HEK293 (cell line): ENCODE data around the gene ESR2.

Experiments
- BCL11A ChIP-seq: fragments of 450-650 bp; formaldehyde crosslinking; IDR thresholded peaks from 2 replicates; pipeline ENCODE4 v1.5.1; 2016; ENCODE audit warnings: low read depth, missing biosample characterization, missing genetic modification characterization
- GLI2 ChIP-seq: fragments of 450-650 bp; formaldehyde crosslinking; IDR thresholded peaks from 2 replicates; pipeline ENCODE4; 2017; ENCODE audit warnings: missing biosample characterization, missing genetic modification characterization, low read depth, borderline replicate concordance
- IKZF3 ChIP-seq: fragments of 450-650 bp; IDR thresholded peaks from 2 replicates; pipeline ENCODE4 v1.5.0; 2018; ENCODE audit warnings: missing biosample characterization, mild to moderate bottlenecking, missing genetic modification characterization, moderate library complexity
- KLF16 ChIP-seq: fragments of 450-650 bp; formaldehyde crosslinking; IDR thresholded peaks from 2 replicates; pipeline ENCODE4 v1.5.1; 2017; ENCODE audit warnings: missing biosample characterization, missing genetic modification characterization
- KLF17 ChIP-seq: fragments of 450-650 bp; formaldehyde crosslinking; IDR thresholded peaks from 2 replicates; pipeline ENCODE4 v1.5.1; 2016; ENCODE audit warnings: missing biosample characterization, missing genetic modification characterization
- KLF7 ChIP-seq: fragments of 450-650 bp; formaldehyde crosslinking; IDR thresholded peaks from 2 replicates; pipeline ENCODE4 v1.5.1; 2016; ENCODE audit warnings: missing biosample characterization, missing genetic modification characterization, borderline replicate concordance
- MZF1 ChIP-seq: fragments of 450-650 bp; formaldehyde crosslinking; IDR thresholded peaks from 2 replicates; pipeline ENCODE4 v1.5.1; 2017; ENCODE audit warnings: missing biosample characterization, missing genetic modification characterization, borderline replicate concordance
- SP2 ChIP-seq: fragments of 450-650 bp; formaldehyde crosslinking; IDR thresholded peaks from 2 replicates; pipeline ENCODE4 v1.5.1; 2016; ENCODE audit warnings: missing biosample characterization, missing genetic modification characterization
- ZBTB17 ChIP-seq: fragments of 450-650 bp; formaldehyde crosslinking; IDR thresholded peaks from 2 replicates; pipeline ENCODE4 v1.5.1; 2016; ENCODE audit warnings: missing biosample characterization, missing genetic modification characterization
- ZNF10 ChIP-seq: fragments of 450-650 bp; formaldehyde crosslinking; IDR thresholded peaks from 2 replicates; pipeline ENCODE4 v1.5.1; 2017; ENCODE audit warnings: missing biosample characterization, missing genetic modification characterization
- ZNF169 ChIP-seq: fragments of 450-650 bp; formaldehyde crosslinking; IDR thresholded peaks from 2 replicates; pipeline ENCODE4 v1.5.1; 2016; ENCODE audit warnings: missing biosample characterization, missing genetic modification characterization
- ZNF2 ChIP-seq: fragments of 450-650 bp; formaldehyde crosslinking; IDR thresholded peaks from 2 replicates; pipeline ENCODE4 v1.5.1; 2016; ENCODE audit warnings: missing biosample characterization, missing genetic modification characterization
- ZNF214 ChIP-seq: fragments of 450-650 bp; formaldehyde crosslinking; IDR thresholded peaks from 2 replicates; pipeline ENCODE4 v1.5.1; 2017; ENCODE audit warnings: missing biosample characterization, mild to moderate bottlenecking, missing genetic modification characterization, borderline replicate concordance
- ZNF280C ChIP-seq: fragments of 450-650 bp; formaldehyde crosslinking; IDR thresholded peaks from 2 replicates; pipeline ENCODE4 v1.5.1; 2016; ENCODE audit warnings: missing biosample characterization, missing genetic modification characterization
- ZNF335 ChIP-seq: fragments of 450-650 bp; formaldehyde crosslinking; conservative IDR thresholded peaks from 2 replicates; pipeline ENCODE4 v1.5.1; 2016; ENCODE audit warnings: missing biosample characterization, missing genetic modification characterization
- ZNF391 ChIP-seq: fragments of 450-650 bp; formaldehyde crosslinking; IDR thresholded peaks from 2 replicates; pipeline ENCODE4 v1.5.1; 2016; ENCODE audit warnings: low read depth, missing biosample characterization, missing genetic modification characterization, borderline replicate concordance
- ZNF394 ChIP-seq: fragments of 450-650 bp; formaldehyde crosslinking; IDR thresholded peaks from 2 replicates; pipeline ENCODE4 v1.5.1; 2016; ENCODE audit warnings: missing biosample characterization, missing genetic modification characterization, mild to moderate bottlenecking, moderate library complexity, borderline replicate concordance
- ZNF501 ChIP-seq: fragments of 450-650 bp; formaldehyde crosslinking; IDR thresholded peaks from 2 replicates; pipeline ENCODE4 v1.5.1; 2016; ENCODE audit warnings: missing biosample characterization, missing genetic modification characterization
- ZNF558 ChIP-seq: fragments of 450-650 bp; formaldehyde crosslinking; IDR thresholded peaks from 2 replicates; pipeline ENCODE4 v1.5.1; 2016; ENCODE audit warnings: missing biosample characterization, missing genetic modification characterization
- ZNF560 ChIP-seq: fragments of 450-650 bp; formaldehyde crosslinking; IDR thresholded peaks from 2 replicates; pipeline ENCODE4 v1.5.1; 2017; ENCODE audit warnings: missing biosample characterization, missing genetic modification characterization, borderline replicate concordance
- ZNF571 ChIP-seq: fragments of 450-650 bp; formaldehyde crosslinking; IDR thresholded peaks from 2 replicates; pipeline ENCODE4 v1.5.0; 2017; ENCODE audit warnings: missing biosample characterization, missing genetic modification characterization
- ZNF596 ChIP-seq: fragments of 450-650 bp; IDR thresholded peaks from 2 replicates; pipeline ENCODE4 v1.5.0; 2018; ENCODE audit warnings: missing biosample characterization, mild to moderate bottlenecking, missing genetic modification characterization, moderate library complexity
- ZNF645 ChIP-seq: fragments of 450-650 bp; formaldehyde crosslinking; IDR thresholded peaks from 2 replicates; pipeline ENCODE4; 2016; ENCODE audit warnings: missing biosample characterization, missing genetic modification characterization
- ZNF791 ChIP-seq: fragments of 450-650 bp; formaldehyde crosslinking; IDR thresholded peaks from 2 replicates; pipeline ENCODE4 v1.5.1; 2016; ENCODE audit warnings: missing biosample characterization, missing genetic modification characterization
- ZNF837 ChIP-seq: fragments of 450-650 bp; formaldehyde crosslinking; IDR thresholded peaks from 2 replicates; pipeline ENCODE4 v1.5.1; 2016; ENCODE audit warnings: missing biosample characterization, missing genetic modification characterization
- TF ChIP-seq, protein P1 (sequence below): IDR thresholded peaks from 2 replicates; pipeline ENCODE4 v1.6.1; 2011; ENCODE audit warnings: mild to moderate bottlenecking, low read depth, low read length, borderline replicate concordance
- TF ChIP-seq, protein P2 (sequence below): fragments of 450-650 bp; formaldehyde crosslinking; IDR thresholded peaks from 2 replicates; pipeline ENCODE4 v1.5.1; 2016; ENCODE audit warnings: missing biosample characterization, missing genetic modification characterization
- TF ChIP-seq, protein P3 (sequence below): fragments of 450-650 bp; formaldehyde crosslinking; IDR thresholded peaks from 2 replicates; pipeline ENCODE4 v1.5.1; 2016; ENCODE audit warnings: missing biosample characterization, missing genetic modification characterization
- TF ChIP-seq, protein P4 (sequence below): fragments of 450-650 bp; formaldehyde crosslinking; IDR thresholded peaks from 2 replicates; pipeline ENCODE4 v1.5.1; 2016; ENCODE audit warnings: missing biosample characterization, missing genetic modification characterization

The ESR2 gene

GRCh38 chr14:64337888-64338615 lies 43.9 kb upstream of the ESR2 start (continued):
- TF ChIP-seq, protein P1, sequence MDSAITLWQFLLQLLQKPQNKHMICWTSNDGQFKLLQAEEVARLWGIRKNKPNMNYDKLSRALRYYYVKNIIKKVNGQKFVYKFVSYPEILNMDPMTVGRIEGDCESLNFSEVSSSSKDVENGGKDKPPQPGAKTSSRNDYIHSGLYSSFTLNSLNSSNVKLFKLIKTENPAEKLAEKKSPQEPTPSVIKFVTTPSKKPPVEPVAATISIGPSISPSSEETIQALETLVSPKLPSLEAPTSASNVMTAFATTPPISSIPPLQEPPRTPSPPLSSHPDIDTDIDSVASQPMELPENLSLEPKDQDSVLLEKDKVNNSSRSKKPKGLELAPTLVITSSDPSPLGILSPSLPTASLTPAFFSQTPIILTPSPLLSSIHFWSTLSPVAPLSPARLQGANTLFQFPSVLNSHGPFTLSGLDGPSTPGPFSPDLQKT, result no peak
- 0 out of 2 replicates have a peak, but pooled peaks have one; percentile 34 for TF ChIP-seq ZNF391
- TF ChIP-seq ZNF560 (tag by site-specific recombination), result no peak
- TF ChIP-seq ZNF335 (tag by site-specific recombination), result peak; percentile 89
- TF ChIP-seq, protein P2, sequence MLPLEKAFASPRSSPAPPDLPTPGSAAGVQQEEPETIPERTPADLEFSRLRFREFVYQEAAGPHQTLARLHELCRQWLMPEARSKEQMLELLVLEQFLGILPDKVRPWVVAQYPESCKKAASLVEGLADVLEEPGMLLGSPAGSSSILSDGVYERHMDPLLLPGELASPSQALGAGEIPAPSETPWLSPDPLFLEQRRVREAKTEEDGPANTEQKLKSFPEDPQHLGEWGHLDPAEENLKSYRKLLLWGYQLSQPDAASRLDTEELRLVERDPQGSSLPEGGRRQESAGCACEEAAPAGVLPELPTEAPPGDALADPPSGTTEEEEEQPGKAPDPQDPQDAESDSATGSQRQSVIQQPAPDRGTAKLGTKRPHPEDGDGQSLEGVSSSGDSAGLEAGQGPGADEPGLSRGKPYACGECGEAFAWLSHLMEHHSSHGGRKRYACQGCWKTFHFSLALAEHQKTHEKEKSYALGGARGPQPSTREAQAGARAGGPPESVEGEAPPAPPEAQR, result no peak
- TF ChIP-seq ZNF791 (tag by site-specific recombination), result no peak
- TF ChIP-seq SP2 (tag by site-specific recombination), result peak; percentile 40
- TF ChIP-seq KLF17 (tag by site-specific recombination), result no peak
- no peak for TF ChIP-seq ZNF10 (tag by site-specific recombination)
- no peak for TF ChIP-seq ZNF645 (tag by site-specific recombination)
- TF ChIP-seq KLF7, result no peak
- TF ChIP-seq ZNF558 (tag by site-specific recombination), result no peak
- TF ChIP-seq, protein P3, sequence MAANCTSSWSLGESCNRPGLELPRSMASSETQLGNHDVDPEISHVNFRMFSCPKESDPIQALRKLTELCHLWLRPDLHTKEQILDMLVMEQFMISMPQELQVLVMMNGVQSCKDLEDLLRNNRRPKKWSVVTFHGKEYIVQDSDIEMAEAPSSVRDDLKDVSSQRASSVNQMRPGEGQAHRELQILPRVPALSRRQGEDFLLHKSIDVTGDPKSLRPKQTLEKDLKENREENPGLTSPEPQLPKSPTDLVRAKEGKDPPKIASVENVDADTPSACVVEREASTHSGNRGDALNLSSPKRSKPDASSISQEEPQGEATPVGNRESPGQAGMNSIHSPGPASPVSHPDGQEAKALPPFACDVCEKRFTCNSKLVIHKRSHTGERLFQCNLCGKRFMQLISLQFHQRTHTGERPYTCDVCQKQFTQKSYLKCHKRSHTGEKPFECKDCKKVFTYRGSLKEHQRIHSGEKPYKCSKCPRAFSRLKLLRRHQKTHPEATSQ (tag by site-specific recombination), result no peak
- no peak for TF ChIP-seq BCL11A (tag by site-specific recombination)
- TF ChIP-seq ZBTB17, result peak; percentile 88
- peak; percentile 73; the same call in 1 of the 2 replicates for TF ChIP-seq IKZF3 (tag by site-specific recombination)
- TF ChIP-seq ZNF501 (tag by site-specific recombination), result peak; percentile 15; the same call in 1 of the 2 replicates
- TF ChIP-seq ZNF571 (tag by site-specific recombination), result no peak
- no peak for TF ChIP-seq MZF1 (tag by site-specific recombination)
- no peak for TF ChIP-seq ZNF214
- TF ChIP-seq ZNF2 (tag by site-specific recombination), result peak; percentile 73
- TF ChIP-seq ZNF394 (tag by site-specific recombination), result no peak
- TF ChIP-seq ZNF837 (tag by site-specific recombination), result no peak
- TF ChIP-seq, protein P4, sequence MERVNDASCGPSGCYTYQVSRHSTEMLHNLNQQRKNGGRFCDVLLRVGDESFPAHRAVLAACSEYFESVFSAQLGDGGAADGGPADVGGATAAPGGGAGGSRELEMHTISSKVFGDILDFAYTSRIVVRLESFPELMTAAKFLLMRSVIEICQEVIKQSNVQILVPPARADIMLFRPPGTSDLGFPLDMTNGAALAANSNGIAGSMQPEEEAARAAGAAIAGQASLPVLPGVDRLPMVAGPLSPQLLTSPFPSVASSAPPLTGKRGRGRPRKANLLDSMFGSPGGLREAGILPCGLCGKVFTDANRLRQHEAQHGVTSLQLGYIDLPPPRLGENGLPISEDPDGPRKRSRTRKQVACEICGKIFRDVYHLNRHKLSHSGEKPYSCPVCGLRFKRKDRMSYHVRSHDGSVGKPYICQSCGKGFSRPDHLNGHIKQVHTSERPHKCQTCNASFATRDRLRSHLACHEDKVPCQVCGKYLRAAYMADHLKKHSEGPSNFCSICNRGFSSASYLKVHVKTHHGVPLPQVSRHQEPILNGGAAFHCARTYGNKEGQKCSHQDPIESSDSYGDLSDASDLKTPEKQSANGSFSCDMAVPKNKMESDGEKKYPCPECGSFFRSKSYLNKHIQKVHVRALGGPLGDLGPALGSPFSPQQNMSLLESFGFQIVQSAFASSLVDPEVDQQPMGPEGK (tag by site-specific recombination), result peak; percentile 57; the same call in 1 of the 2 replicates
- no peak for TF ChIP-seq ZNF596 (tag by site-specific recombination)
- no peak for TF ChIP-seq GLI2
- no peak for TF ChIP-seq ZNF280C (tag by site-specific recombination)
- 0 out of 2 replicates have a peak, but pooled peaks have one; percentile 26 for TF ChIP-seq KLF16
- no peak for TF ChIP-seq ZNF169 (tag by site-specific recombination)
